ENCODE measurements around the gene BMP2. TPM values are rescaled to one million over a fixed set of nuclear protein-coding genes. Genes with fewer than 3 reads are reported as not detected.

Gene BMP2
- total RNA-seq, 4 donors from 2014 or later, result 16.5 to 29.8 (median 28.4) TPM

DNA sequence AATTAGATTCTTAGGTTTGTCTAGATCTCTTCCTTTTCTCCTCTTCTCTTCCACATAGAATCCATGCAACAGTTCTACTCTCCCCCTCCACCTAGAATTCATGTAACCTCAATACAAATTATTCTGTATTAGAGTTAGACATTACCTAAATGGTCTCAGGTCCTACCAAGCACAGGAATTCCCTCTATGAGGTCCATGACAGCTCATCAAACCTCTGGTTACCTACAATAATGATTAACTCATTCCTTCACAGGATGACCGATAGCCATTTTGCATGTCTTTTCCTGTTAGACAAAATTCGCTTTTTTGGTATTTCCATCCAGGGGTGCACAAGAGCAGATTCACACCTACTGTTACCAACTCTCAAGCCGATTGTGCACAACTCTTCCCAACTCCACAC lies 27.4 kb upstream of the BMP2 start:
- no peaks in the 10 kb centered on the region for H3K36me3 ChIP-seq
- H3K9me3 ChIP-seq, result no peaks in the 10 kb centered on the region
- no peak for DNase-seq
- H3K4me3 ChIP-seq, result no peak overlapping the region
- TF ChIP-seq POLR2A (IDR thresholded peaks at IDR 0.05), result no peak
- TF ChIP-seq CTCF (IDR thresholded peaks at IDR 0.05), result no peak
- peaks cover 0 to 10% (median 0%) of the 10 kb centered on the region in 4 donors for H3K4me1 ChIP-seq
- H3K27me3 ChIP-seq, result no peaks in the 10 kb centered on the region
- no peak overlapping the region for H3K27ac ChIP-seq

GRCh38 chr20:6744180-6744579 lies 23.3 kb upstream of the BMP2 start:
- no peak for DNase-seq
- H3K36me3 ChIP-seq, result no peaks in the 10 kb centered on the region
- no peaks in the 10 kb centered on the region for H3K9me3 ChIP-seq
- no peaks in the 10 kb centered on the region for H3K4me1 ChIP-seq
- H3K27ac ChIP-seq, result no peak overlapping the region
- no peaks in the 10 kb centered on the region for H3K27me3 ChIP-seq
- TF ChIP-seq CTCF (IDR thresholded peaks at IDR 0.05), result no peak
- no peak for TF ChIP-seq POLR2A (IDR thresholded peaks at IDR 0.05)
- no peak overlapping the region for H3K4me3 ChIP-seq

DNA sequence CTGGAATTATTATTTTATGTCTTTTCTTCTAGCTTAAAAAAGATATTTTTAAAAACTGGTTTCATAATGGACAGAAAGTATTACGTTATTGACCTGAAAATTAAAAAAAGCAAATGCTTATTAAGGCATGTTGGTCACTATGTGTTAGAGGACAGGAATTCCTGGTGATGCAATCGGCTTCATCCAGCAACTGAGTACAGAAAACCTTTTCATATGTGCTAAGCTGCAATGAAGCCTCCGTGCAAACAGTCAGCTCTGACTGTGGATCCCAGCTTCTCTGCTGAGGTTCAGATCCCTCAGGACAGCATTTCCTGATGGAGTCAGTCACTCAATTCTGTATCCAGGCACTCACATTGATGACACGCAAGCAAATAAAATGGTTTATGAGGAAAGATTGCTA lies 22.7 kb upstream of the BMP2 start:
- Histone ChIP-seq H3K36me3 (no peaks in the 10 kb centered on the region), H3K4me3 (no peak overlapping the region), H3K27me3 (no peaks in the 10 kb centered on the region), H3K9me3 (no peaks in the 10 kb centered on the region), H3K27ac (no peak overlapping the region), H3K4me1 (no peaks in the 10 kb centered on the region)
- TF ChIP-seq CTCF (IDR thresholded peaks at IDR 0.05), result no peak
- TF ChIP-seq POLR2A (IDR thresholded peaks at IDR 0.05), result no peak
- no peak for DNase-seq

- Histone ChIP-seq H3K4me1 (no peaks in the 10 kb centered on the region), H3K27me3 (no peaks in the 10 kb centered on the region), H3K36me3 (no peaks in the 10 kb centered on the region), H3K27ac (no peak overlapping the region), H3K9me3 (no peaks in the 10 kb centered on the region), H3K4me3 (no peak overlapping the region)
- TF ChIP-seq POLR2A (IDR thresholded peaks at IDR 0.05), result no peak
- TF ChIP-seq CTCF (IDR thresholded peaks at IDR 0.05), result no peak
- no peak for DNase-seq
Observed at GRCh38 chr20:6746901-6747609, 20.4 kb upstream of the BMP2 start.

- TF ChIP-seq CTCF (IDR thresholded peaks at IDR 0.05), result no peak
- no peak for TF ChIP-seq POLR2A (IDR thresholded peaks at IDR 0.05)
- Histone ChIP-seq H3K27me3 (no peaks in the 10 kb centered on the region), H3K9me3 (no peaks in the 10 kb centered on the region), H3K4me1 (no peaks in the 10 kb centered on the region), H3K36me3 (no peaks in the 10 kb centered on the region), H3K4me3 (no peak overlapping the region), H3K27ac (no peak overlapping the region)
- DNase-seq, result no peak
Observed at GRCh38 chr20:6750438-6750837, 17.0 kb upstream of the BMP2 start.
